Endothelial cell of umbilical vein (primary cell): ENCODE data around the gene CUX1. TPM values are rescaled to one million over a fixed set of nuclear protein-coding genes. Genes with fewer than 3 reads are reported as not detected.

Experiments used
- BruUV-seq: library from RNA; stranded (reverse); fragments of 400-500 nt; replicated peaks from 2 replicates; lab custom pipeline; 2021; lab: Mats Ljungman, UMichigan
- CTCF ChIA-PET: fragments of 300-600, 350-600 bp; sonication (Branson Sonifier 250); formaldehyde crosslinking; loops from one replicate; lab custom pipeline; 2021; ENCODE audit warnings: antibody characterized with exemption, inconsistent platforms; lab: Charles Lee
- POLR2A ChIA-PET: fragments of 300-600, 350-600 bp; sonication (Branson Sonifier 250); formaldehyde crosslinking; loops from one replicate; lab custom pipeline; 2021; ENCODE audit warnings: antibody characterized with exemption, inconsistent platforms; lab: Charles Lee
- DNase-seq: peaks from one replicate; pipeline ENCODE4 v3.0.0-alpha.2; 2011; ENCODE audit warnings: low read depth, low spot score
- FAIRE-seq: peaks from 2 replicates; lab custom pipeline; 2011; peaks lifted over from hg19 to GRCh38; lab: Jason Lieb, UNC
- H2AFZ ChIP-seq: 2 replicates; pipeline ENCODE4 v1.6.0; 2012; ENCODE audit warnings: low read depth, low read length, control low read depth, inconsistent platforms
- H3K27ac ChIP-seq: 2 replicates; pipeline ENCODE4 v1.5.1; 2011; ENCODE audit warnings: low read depth, mild to moderate bottlenecking, control low read depth, low read length, moderate library complexity; ENCODE audit not compliant: insufficient read depth
- H3K27me3 ChIP-seq, 2 experiments: 2 replicates each; pipeline versions ENCODE4 v1.6.0 to v1.6.1; 2011; ENCODE audit warnings: low read length in 2 of 2, mixed read lengths in 1 of 2; ENCODE audit not compliant: control insufficient read depth in 2 of 2, insufficient read depth in 2 of 2
- H3K36me3 ChIP-seq, 2 experiments: 2 replicates in 1 of 2; 3 replicates in 1 of 2; pipeline ENCODE4 v1.5.1; 2011; ENCODE audit warnings: low read length in 2 of 2, mild to moderate bottlenecking in 1 of 2, moderate library complexity in 1 of 2; ENCODE audit not compliant: control insufficient read depth in 2 of 2, insufficient read depth in 2 of 2; ENCODE audit errors: extremely low read depth in 1 of 2
- H3K4me1 ChIP-seq: 3 replicates; pipeline ENCODE4 v1.5.1; 2011; ENCODE audit warnings: mild to moderate bottlenecking, low read length; ENCODE audit not compliant: control insufficient read depth, insufficient read depth; ENCODE audit errors: extremely low read depth
- H3K4me2 ChIP-seq: 2 replicates; pipeline ENCODE4 v1.6.1; 2011; ENCODE audit warnings: low read length, control low read depth, mixed read lengths; ENCODE audit not compliant: insufficient read depth
- H3K4me3 ChIP-seq, 3 experiments: fragments of 200-600 bp in 1 of 3; sonication (generic), shearing (Covaris generic) in 1 of 3; replicated peaks in 1 of 3; 2 replicates each; pipeline ENCODE4 v1.5.1; 2011 to 2016; ENCODE audit warnings: control low read depth in 3 of 3, low read length in 3 of 3, mild to moderate bottlenecking in 2 of 3, inconsistent platforms in 1 of 3, low read depth in 1 of 3, moderate library complexity in 1 of 3; ENCODE audit not compliant: insufficient read depth in 1 of 3
- H3K79me2 ChIP-seq: 2 replicates; pipeline ENCODE4 v1.6.0; 2012; ENCODE audit warnings: low read length, inconsistent platforms; ENCODE audit not compliant: control insufficient read depth, insufficient read depth
- H3K9ac ChIP-seq: replicated peaks from 2 replicates; pipeline ENCODE3; 2011; ENCODE audit warnings: low read length, control low read depth; ENCODE audit not compliant: insufficient read depth; ENCODE audit errors: extremely low read depth
- H3K9me1 ChIP-seq: replicated peaks from 3 replicates; pipeline ENCODE4 v1.6.0; 2011; ENCODE audit warnings: mild to moderate bottlenecking, low read length; ENCODE audit not compliant: control insufficient read depth, insufficient read depth; ENCODE audit errors: extremely low read depth
- H3K9me3 ChIP-seq: replicated peaks from 2 replicates; pipeline ENCODE4 v1.5.1; 2012; ENCODE audit warnings: low read length, inconsistent platforms; ENCODE audit not compliant: control insufficient read depth, insufficient read depth
- H4K20me1 ChIP-seq: replicated peaks from 2 replicates; pipeline ENCODE3; 2011; ENCODE audit warnings: mild to moderate bottlenecking, low read length; ENCODE audit not compliant: control insufficient read depth, insufficient read depth; ENCODE audit errors: extremely low read depth
- GATA2 ChIP-seq: IDR thresholded peaks from 2 replicates; pipeline ENCODE4 v1.7.0; 2011; ENCODE audit warnings: low read depth, mild to moderate bottlenecking, moderate library complexity, mixed read lengths, low read length; ENCODE audit not compliant: insufficient read length, insufficient read depth
- dilution Hi-C: fragments of 300-500 bp; cut with MboI; formaldehyde crosslinking; loops from one replicate; pipeline ENCODE4 v1.15.0; 2019; ENCODE audit warnings: low sequenced_read_pairs; ENCODE audit not compliant: extremely low pct_ligation_motif_present
- intact Hi-C: fragments of 100-400 bp; cut with micrococcal nuclease; formaldehyde crosslinking; loops from one replicate; pipeline ENCODE4 v1.10.0; 2022
- polyA plus RNA-seq, 4 experiments: library from polyadenylated mRNA; depleted of rRNA in 3 of 4; stranded (reverse) in 3 of 4; unstranded in 1 of 4; fragments of >200 nt; gene quantifications; 2 replicates each; pipeline versions ENCODE4 v1.2.1 to v1.2.3, GENCODE V29; 2011 to 2012; ENCODE audit warnings: missing spikeins in 1 of 4
- total RNA-seq: library from RNA; stranded (reverse); gene quantifications from 2 replicates; pipeline ENCODE4 v1.2.3, GENCODE V29; 2021
- TF ChIP-seq, protein P1 (sequence below), 2 donors: IDR thresholded peaks; 1 replicate in 1 of 2; 2 replicates in 1 of 2; pipeline ENCODE4 v1.5.1; 2011; ENCODE audit warnings: low read length in 2 of 2, mild to moderate bottlenecking in 2 of 2, moderate library complexity in 2 of 2, control low read depth in 1 of 2, inconsistent platforms in 1 of 2, low read depth in 1 of 2; ENCODE audit not compliant: insufficient read depth in 1 of 2; ENCODE audit errors: extremely low read depth in 1 of 2

The CUX1 gene
- total and polyA plus RNA-seq, 2 donors (not counting 3 experiments of a cell fraction or from before 2014, with no cell fraction given): 13.8 to 49.8 TPM

DNA sequence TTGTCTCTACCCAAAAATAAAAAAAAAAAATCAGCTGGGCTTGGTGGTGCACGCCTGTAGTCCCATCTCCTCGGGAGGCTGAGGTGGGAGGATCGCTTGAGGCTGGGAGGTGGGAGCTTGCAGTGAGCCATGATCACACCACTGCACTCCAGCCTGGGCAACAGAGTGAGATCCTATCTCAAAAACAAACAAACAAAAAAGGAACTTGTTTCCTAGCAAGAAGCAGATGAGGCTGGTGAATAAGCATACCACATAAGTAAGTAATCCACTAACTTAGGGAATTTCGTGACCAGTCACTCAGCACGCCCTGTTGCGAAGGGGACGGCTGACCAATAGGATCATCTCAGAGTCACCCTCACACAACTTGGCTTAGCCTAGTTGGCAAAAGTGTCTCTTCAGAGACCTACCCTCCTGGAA, 64.6 kb downstream of the CUX1 start:
- Histone ChIP-seq H3K27ac (peak overlapping the region; percentile 93), H3K4me1 (peaks cover 35% of the 10 kb centered on the region), H3K9me1 (no peaks in the 10 kb centered on the region), H2AFZ (no peak overlapping the region), H3K9me3 (no peaks in the 10 kb centered on the region), H3K4me3 (no peak overlapping the region), H3K36me3 (no peaks in the 10 kb centered on the region), H3K27me3 (no peaks in the 10 kb centered on the region), H3K79me2 (peaks cover 21% of the 10 kb centered on the region), H3K4me2 (peak overlapping the region; percentile 61), H4K20me1 (no peaks in the 10 kb centered on the region), H3K9ac (peak overlapping the region; percentile 79)
- no TSS peak for BruUV-seq
- FAIRE-seq (peak; percentile 61), DNase-seq (peak; percentile 63)
- dilution Hi-C loops: no loop called here
- TF ChIP-seq, protein P1, sequence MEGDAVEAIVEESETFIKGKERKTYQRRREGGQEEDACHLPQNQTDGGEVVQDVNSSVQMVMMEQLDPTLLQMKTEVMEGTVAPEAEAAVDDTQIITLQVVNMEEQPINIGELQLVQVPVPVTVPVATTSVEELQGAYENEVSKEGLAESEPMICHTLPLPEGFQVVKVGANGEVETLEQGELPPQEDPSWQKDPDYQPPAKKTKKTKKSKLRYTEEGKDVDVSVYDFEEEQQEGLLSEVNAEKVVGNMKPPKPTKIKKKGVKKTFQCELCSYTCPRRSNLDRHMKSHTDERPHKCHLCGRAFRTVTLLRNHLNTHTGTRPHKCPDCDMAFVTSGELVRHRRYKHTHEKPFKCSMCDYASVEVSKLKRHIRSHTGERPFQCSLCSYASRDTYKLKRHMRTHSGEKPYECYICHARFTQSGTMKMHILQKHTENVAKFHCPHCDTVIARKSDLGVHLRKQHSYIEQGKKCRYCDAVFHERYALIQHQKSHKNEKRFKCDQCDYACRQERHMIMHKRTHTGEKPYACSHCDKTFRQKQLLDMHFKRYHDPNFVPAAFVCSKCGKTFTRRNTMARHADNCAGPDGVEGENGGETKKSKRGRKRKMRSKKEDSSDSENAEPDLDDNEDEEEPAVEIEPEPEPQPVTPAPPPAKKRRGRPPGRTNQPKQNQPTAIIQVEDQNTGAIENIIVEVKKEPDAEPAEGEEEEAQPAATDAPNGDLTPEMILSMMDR (IDR thresholded peaks at IDR 0.05; ENCODE audit: extremely low read depth in 1 of 2, insufficient read depth in 1 of 2, low read depth in 1 of 2, low read length in 2 of 2): no peak
- TF ChIP-seq GATA2: peak; percentile 62
- intact Hi-C loops: loop anchor here (2.0 kb wide), 2 partner anchors 25 to 67 kb away; no protein-coding TSS in a partner anchor
- ChIA-PET POLR2A (no interaction called here), CTCF (interaction anchor here (1.0 to 3.9 kb wide), 4 partner anchors 20 to 71 kb away, joined by 3 to 30 read pairs (median 4); no protein-coding TSS in a partner anchor)
